GM15510 (cell line): Measurements from ENCODE around the gene PHF1.

Source experiments
- POLR2A ChIP-seq: IDR thresholded peaks from 3 replicates; pipeline ENCODE4 v1.6.1; 2011; ENCODE audit warnings: borderline replicate concordance; ENCODE audit not compliant: insufficient read length; ENCODE audit errors: extremely low read depth

Gene PHF1

GRCh38 chr6:33438978-33439594 is 28.3 kb downstream of the PHF1 start:
- TF ChIP-seq POLR2A = no peak

- no peak for TF ChIP-seq POLR2A
Observed at GRCh38 chr6:33439956-33440648, 29.3 kb downstream of the PHF1 start.

GRCh38 chr6:33440649-33441309 is 30.0 kb downstream of the PHF1 start:
- TF ChIP-seq POLR2A = no peak

GRCh38 chr6:33441457-33441856 is 30.6 kb downstream of the PHF1 start:
- TF ChIP-seq POLR2A = no peak

GRCh38 chr6:33442283-33442682 is 31.5 kb downstream of the PHF1 start:
- no peak for TF ChIP-seq POLR2A

GRCh38 chr6:33443025-33443424 is 32.2 kb downstream of the PHF1 start:
- no peak for TF ChIP-seq POLR2A

GRCh38 chr6:33443619-33444504 is 33.0 kb downstream of the PHF1 start:
- no peak for TF ChIP-seq POLR2A

- no peak for TF ChIP-seq POLR2A
Observed at GRCh38 chr6:33445119-33445603, 34.3 kb downstream of the PHF1 start.

- no peak for TF ChIP-seq POLR2A
Observed at GRCh38 chr6:33446356-33446755, 35.5 kb downstream of the PHF1 start.

- no peak for TF ChIP-seq POLR2A
Observed at GRCh38 chr6:33450434-33450833, 39.6 kb downstream of the PHF1 start.

GRCh38 chr6:33451606-33452005 is 40.8 kb downstream of the PHF1 start:
- no peak for TF ChIP-seq POLR2A

GRCh38 chr6:33452496-33452895 is 41.7 kb downstream of the PHF1 start:
- TF ChIP-seq POLR2A = no peak

- no peak for TF ChIP-seq POLR2A
Observed at GRCh38 chr6:33453393-33454008, 42.7 kb downstream of the PHF1 start.

GRCh38 chr6:33454009-33454946 is 43.5 kb downstream of the PHF1 start, which contains the start of gene ZBTB9:
Gene ZBTB9 (plus strand): TSS chr6:33454576. CDS start chr6:33455101, 525 bp downstream.
- peak; percentile 93 for TF ChIP-seq POLR2A

GRCh38 chr6:33455051-33455450 is 44.2 kb downstream of the PHF1 start:
- no peak for TF ChIP-seq POLR2A
